ENCODE data around the gene SEMA5B.

SEMA5B gene, protein sequence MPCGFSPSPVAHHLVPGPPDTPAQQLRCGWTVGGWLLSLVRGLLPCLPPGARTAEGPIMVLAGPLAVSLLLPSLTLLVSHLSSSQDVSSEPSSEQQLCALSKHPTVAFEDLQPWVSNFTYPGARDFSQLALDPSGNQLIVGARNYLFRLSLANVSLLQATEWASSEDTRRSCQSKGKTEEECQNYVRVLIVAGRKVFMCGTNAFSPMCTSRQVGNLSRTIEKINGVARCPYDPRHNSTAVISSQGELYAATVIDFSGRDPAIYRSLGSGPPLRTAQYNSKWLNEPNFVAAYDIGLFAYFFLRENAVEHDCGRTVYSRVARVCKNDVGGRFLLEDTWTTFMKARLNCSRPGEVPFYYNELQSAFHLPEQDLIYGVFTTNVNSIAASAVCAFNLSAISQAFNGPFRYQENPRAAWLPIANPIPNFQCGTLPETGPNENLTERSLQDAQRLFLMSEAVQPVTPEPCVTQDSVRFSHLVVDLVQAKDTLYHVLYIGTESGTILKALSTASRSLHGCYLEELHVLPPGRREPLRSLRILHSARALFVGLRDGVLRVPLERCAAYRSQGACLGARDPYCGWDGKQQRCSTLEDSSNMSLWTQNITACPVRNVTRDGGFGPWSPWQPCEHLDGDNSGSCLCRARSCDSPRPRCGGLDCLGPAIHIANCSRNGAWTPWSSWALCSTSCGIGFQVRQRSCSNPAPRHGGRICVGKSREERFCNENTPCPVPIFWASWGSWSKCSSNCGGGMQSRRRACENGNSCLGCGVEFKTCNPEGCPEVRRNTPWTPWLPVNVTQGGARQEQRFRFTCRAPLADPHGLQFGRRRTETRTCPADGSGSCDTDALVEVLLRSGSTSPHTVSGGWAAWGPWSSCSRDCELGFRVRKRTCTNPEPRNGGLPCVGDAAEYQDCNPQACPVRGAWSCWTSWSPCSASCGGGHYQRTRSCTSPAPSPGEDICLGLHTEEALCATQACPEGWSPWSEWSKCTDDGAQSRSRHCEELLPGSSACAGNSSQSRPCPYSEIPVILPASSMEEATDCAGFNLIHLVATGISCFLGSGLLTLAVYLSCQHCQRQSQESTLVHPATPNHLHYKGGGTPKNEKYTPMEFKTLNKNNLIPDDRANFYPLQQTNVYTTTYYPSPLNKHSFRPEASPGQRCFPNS

GRCh38 chr3:123027292-123028232, at the start of gene SEMA5B:
Gene SEMA5B (minus strand): TSS chr3:123027763. CDS start chr3:122961263, 66,500 bp downstream.
- no peak for DNase-seq (ENCODE audit: low read depth in 2 of 2)

DNA sequence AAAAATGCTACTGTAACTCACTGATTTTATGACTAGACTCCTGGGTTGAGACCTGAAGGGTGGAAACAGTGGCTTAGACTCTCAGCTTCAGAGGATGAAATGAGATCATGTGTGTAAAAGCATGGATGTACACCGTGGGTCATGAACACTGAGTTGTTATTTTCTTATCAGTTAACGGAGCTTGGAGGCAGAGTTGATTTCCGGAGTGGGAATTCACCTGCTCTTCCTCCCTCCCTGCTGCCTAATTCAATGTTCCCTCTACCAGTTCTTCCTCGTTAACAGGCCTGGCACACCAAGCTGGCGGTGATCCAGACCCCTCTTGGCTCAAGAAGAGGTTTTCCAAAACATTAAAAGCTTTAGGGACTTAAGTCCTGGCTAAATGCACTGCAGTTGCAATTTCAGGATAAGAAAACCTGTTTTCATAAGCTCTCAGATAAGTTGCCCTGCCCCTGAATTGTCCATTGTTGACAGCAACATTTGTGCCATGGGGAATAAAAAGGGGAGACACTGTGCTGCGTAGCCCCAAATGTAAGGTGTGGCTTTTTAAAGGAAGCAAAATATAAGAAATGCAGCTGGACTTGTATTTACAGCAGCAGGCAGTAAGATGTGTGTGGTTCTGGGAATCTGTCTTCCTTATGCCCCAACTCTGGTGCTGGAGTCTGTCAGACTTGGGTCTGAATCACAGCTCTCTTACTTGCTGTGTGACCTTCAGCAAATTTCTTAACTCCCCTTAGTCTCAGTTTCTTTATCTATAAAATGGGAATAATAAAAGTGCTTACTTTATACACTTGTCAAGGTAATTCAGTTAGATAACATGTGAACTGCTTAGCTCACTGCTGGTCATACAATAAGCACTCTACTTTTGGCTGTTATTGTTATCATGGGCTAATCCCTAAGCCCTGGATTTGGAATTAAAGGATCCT, 49.2 kb upstream of the SEMA5B start:
- DNase-seq (ENCODE audit: low read depth in 2 of 2), result no peak

GRCh38 chr3:123076112-123076495, 48.5 kb upstream of the SEMA5B start:
- no peak for DNase-seq (ENCODE audit: low read depth in 2 of 2)

DNA sequence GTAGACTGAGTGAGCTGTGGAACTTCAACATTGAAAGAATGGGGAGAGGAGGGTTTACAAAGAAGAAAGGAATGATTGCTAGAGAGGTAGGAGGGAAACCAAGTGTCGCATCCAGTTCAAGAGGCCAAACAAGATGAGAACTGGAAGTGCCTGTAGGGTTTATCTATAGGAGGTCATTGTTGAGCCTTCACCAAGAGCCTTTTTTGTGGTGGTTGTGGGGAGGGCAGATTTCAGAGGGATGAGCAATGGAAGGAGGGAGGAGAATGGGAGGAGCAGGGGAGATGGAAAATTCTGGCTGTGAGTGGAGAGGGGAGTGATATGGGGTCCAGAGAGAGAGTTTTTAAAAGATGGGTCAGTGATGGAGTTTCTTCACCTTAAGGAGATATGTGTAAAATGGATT, 47.8 kb upstream of the SEMA5B start:
- no peak for DNase-seq (ENCODE audit: low read depth in 2 of 2)

GRCh38 chr3:123072564-123072963, 45.0 kb upstream of the SEMA5B start:
- DNase-seq (ENCODE audit: low read depth in 2 of 2), result no peak

DNA sequence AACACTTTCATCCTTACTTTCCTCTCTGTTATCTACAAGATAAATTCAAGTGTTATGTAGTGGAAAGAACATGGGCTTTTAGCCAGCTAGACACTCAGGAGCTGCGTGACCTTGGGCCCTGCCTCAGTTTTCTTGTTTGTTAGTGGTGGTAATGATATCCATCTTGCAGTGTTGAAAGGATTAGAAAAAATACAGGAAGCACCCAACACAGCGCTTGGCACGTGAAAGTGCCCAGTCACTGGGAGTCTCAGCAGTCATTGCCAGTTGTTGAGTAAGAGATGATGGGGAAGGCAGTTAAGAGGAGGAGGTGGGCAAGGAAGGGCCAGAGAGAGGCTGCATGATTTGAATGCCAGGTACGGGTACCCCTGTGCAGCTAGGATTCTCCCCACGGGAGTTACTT, 44.6 kb upstream of the SEMA5B start:
- no peak for DNase-seq (ENCODE audit: low read depth in 2 of 2)

DNA sequence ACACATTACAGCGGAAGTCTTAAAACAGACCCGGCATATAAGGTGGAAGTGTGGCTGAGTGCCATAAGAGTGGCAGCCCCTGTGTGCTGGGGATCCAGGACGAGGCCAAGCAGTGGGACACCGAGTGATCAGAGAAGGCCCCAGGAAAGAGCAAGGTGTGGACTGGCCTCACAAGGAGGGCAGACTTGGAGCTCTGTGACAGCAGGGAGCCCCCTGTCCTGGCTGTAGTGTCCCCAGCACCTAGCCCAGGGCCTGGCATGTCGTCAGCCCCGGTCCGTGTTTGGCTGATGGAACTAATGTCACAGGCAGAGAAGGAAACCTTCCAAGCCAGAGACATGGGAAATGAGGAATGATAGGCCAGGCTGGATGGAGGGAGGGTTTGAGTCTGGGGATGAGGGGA, 44.0 kb upstream of the SEMA5B start:
- no peak for DNase-seq (ENCODE audit: low read depth in 2 of 2)

GRCh38 chr3:123071146-123071545, 43.6 kb upstream of the SEMA5B start:
- DNase-seq (ENCODE audit: low read depth in 2 of 2), result no peak

DNA sequence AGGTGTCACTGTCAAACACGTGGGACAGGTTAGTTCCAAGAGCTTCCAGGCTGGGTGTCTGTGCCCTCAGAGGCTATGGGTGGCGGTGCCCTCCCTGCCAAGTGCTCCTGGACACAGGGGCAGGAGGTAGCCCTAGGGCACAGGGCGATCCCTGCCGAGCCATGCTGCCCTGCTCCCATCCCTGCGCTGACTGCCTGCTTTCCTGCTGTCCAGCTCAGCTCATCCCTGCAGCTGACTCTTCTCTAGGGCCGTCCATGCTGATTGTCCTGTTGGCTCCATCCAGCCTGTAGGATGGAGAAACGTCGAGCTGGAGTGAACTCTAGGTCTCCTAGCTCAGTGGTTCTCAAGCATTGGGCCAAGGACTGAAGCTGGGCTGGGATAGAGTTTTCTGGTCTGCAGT, 42.9 kb upstream of the SEMA5B start:
- DNase-seq (ENCODE audit: low read depth in 2 of 2), result no peak

DNA sequence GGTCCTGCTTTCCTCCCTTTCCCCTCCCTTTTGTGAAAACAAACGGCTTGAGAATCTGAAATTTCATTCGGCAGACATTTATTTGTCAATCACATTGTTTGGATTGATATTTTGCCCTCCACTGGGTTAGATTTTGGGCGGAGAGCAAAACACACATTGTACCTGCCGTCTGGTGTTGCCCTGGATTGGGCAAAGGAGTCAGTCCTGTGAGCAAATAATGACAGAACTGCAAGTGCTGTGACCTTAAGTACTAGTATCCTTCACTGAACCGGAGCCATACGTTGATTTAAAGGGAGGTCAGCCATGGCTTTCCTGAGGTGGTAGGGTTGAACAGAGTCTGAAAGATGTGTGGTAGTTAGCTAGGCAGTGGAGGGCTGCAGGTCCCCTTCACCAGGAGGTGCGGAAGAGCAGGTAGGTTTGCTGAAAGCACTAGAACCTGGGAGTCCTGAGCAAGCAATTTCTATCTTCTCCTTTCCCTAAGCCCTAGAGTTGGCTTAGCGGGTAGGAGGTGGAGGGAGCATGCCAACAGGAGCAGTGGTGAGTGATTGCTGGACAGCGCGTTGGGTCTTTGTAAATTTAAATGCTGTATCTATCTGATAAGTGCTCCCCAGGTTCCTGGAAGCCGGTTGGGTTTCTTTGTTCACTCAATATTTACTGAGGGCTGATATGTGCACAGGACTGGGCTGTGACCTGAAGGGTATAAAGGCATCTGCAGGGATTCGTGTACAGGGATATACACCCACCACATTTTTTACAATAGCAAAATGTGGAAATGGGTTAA, 41.2 kb upstream of the SEMA5B start:
- DNase-seq (ENCODE audit: low read depth in 2 of 2), result no peak

GRCh38 chr3:123067689-123068600, 40.4 kb upstream of the SEMA5B start:
- no peak for DNase-seq (ENCODE audit: low read depth in 2 of 2)

DNA sequence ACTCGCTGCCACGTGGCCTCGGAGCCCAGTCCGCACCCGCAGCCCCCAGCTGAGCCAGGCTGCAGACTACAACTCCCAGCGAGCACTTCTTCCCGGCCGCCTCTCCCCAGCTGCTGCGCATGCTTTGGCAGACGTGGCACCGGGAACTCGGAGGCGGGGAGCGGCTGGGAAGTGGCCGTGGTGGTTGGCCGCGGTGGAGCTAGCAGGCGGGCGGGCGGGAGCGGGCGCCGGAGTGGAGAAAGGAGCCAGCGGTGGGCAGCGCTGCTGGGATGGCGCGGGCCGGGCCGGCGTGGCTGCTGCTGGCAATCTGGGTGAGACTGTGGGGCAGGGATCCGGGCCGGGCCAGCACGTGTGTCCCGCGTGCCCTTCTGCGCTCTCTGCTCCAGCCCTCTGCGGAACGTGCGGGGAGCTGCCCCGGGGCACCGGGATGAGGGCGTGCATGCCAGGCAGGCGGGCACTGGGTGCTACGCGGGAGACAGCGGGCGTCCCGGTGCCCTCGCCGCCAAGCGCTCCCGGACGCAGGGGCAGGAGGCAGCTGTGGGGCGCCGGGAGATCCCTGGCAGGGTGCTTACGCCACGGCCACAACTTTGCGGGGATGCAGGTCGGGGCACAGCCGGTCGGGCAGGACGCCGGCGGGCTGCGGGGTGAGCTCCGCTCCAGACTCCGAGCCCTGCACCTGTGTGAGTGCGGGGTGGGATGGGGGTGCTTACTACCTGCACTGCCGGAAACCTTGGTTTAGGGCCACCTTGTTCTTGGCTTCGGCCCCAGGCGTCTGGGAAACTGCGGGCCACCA, 39.5 kb upstream of the SEMA5B start, which contains the start of gene PDIA5:
Gene PDIA5, plus strand, starts transcription at position 130 of the 793 bp plus-strand sequence. Its CDS starts 140 bp downstream, at position 270.
- DNase-seq (ENCODE audit: low read depth in 2 of 2), result peak in 1 of 2 donors; percentile 14

DNA sequence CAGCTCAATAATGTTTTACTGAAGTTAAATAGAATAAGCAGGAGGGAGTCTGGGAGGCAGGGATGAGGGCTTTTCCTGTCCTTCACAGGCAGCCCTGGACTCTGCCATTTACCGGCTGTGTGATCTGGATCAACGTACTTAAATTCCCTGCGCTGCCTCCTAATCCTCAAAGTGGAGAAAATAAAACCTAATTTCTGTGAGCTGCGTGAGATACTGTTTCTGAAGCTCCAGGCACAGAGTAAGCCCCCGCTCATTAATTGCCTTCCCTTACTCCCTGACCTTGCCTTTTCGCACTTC, 39.0 kb upstream of the SEMA5B start:
- no peak for DNase-seq (ENCODE audit: low read depth in 2 of 2)

DNA sequence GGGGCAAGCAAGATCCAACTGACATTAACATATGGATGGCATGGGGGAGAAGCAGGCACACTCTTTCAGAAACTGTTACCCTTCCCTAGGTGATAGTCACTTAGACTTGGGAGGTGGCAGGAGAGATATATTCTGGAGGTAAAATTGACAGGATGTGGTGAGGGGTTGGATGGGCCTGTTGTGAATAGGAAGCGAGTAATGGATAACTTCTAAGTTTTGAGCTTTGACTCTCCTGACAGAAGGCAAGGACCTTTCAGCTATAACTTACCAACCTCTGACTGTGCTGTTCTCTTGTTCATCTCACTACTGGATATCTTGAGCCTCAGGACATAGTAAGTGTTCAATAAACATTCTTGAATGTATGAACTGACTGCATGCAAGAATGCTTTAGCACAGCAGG, 37.4 kb upstream of the SEMA5B start:
- no peak for DNase-seq (ENCODE audit: low read depth in 2 of 2)

- DNase-seq (ENCODE audit: low read depth in 2 of 2), result no peak
These were observed 36.9 kb upstream of the SEMA5B start for GRCh38 chr3:123064506-123064905.

GRCh38 chr3:123063034-123063433, 35.5 kb upstream of the SEMA5B start:
- DNase-seq (ENCODE audit: low read depth in 2 of 2), result no peak

GRCh38 chr3:123061856-123062255, 34.3 kb upstream of the SEMA5B start:
- no peak for DNase-seq (ENCODE audit: low read depth in 2 of 2)
